Brain pericyte (primary cell): Measurements from ENCODE around the gene NBEAL2.

Experiments
- DNase-seq: peaks from one replicate; pipeline ENCODE4 v3.0.0-alpha.2; 2012; ENCODE audit warnings: low read depth, low spot score

NBEAL2 gene

GRCh38 chr3:47041114-47041513, 61.6 kb downstream of the NBEAL2 start:
- DNase-seq: no peak

GRCh38 chr3:47042231-47042791, 62.8 kb downstream of the NBEAL2 start:
- DNase-seq: no peak

- no peak for DNase-seq
These were observed 67.6 kb downstream of the NBEAL2 start for GRCh38 chr3:47047069-47047468.

GRCh38 chr3:47047673-47048072, 68.2 kb downstream of the NBEAL2 start:
- no peak for DNase-seq

GRCh38 chr3:47054412-47054811, 74.9 kb downstream of the NBEAL2 start:
- DNase-seq: no peak

GRCh38 chr3:47056705-47057104, 77.2 kb downstream of the NBEAL2 start:
- DNase-seq: no peak

GRCh38 chr3:47057212-47057671, 77.8 kb downstream of the NBEAL2 start:
- no peak for DNase-seq
